ENCODE measurements around the gene DLX6.

- TF ChIP-seq CTCF (IDR thresholded peaks at IDR 0.05): no peak
- no peak for TF ChIP-seq POLR2A (IDR thresholded peaks at IDR 0.05)
These were observed 7.8 kb upstream of the DLX6 start for GRCh38 chr7:96997512-96998032.

All from right lobe of liver (tissue), 4 donors.